ENCODE data around the gene SEPTIN6. TPM values are rescaled to one million over a fixed set of nuclear protein-coding genes. Genes with fewer than 3 reads are reported as not detected.

The SEPTIN6 gene
- total RNA-seq, 1 experiment from 2014 or later, result 28.9 TPM

GRCh38 chrX:119654112-119654531 lies 38.8 kb downstream of the SEPTIN6 start:
- ChIA-PET CTCF (no interaction called here), POLR2A (ENCODE audit: unreplicated experiment) (no interaction called here)
- Histone ChIP-seq H3K9ac (ENCODE audit: low read length) (no peak overlapping the region), H3K79me2 (ENCODE audit: low read length) (no peaks in the 10 kb centered on the region), H2AFZ (ENCODE audit: low read length) (no peak overlapping the region), H3K4me1 (ENCODE audit: insufficient read depth, low read length) (peaks cover 17% of the 10 kb centered on the region), H3K27me3 (ENCODE audit: low read length) (no peaks in the 10 kb centered on the region), H3F3A (ENCODE audit: low read length, unreplicated experiment) (peaks cover 3% of the 10 kb centered on the region), H3K4me3 (ENCODE audit: low read length) (no peak overlapping the region), H3K9me2 (replicated peaks; ENCODE audit: low read length) (no peaks in the 10 kb centered on the region), H3K27ac (ENCODE audit: low read length) (no peak overlapping the region), H3K36me3 (ENCODE audit: low read depth, low read length) (no peaks in the 10 kb centered on the region), H3K9me3 (ENCODE audit: low read length) (no peaks in the 10 kb centered on the region), H3K4me2 (ENCODE audit: low read length) (no peak overlapping the region), H4K20me1 (ENCODE audit: low read length) (no peaks in the 10 kb centered on the region)
- no peak for TF ChIP-seq CTCF (conservative IDR thresholded peaks at IDR 0.05; ENCODE audit: low read depth, low read length)
- TF ChIP-seq EZH2phosphoT487 (IDR thresholded peaks at IDR 0.05; ENCODE audit: borderline replicate concordance, low read length), result no peak
- TF ChIP-seq EZH2 (IDR thresholded peaks at IDR 0.05; ENCODE audit: low read length, unreplicated experiment), result no peak
- intact Hi-C loops (cut with micrococcal nuclease), result no loop called here
- DNase-seq, result no peak
- BruUV-seq (replicated peaks), result no TSS peak
- no peak for ATAC-seq

- Histone ChIP-seq H3K9me3 (ENCODE audit: low read length) (no peaks in the 10 kb centered on the region), H3F3A (ENCODE audit: low read length, unreplicated experiment) (no peaks in the 10 kb centered on the region), H3K4me1 (ENCODE audit: insufficient read depth, low read length) (no peaks in the 10 kb centered on the region), H3K9me2 (replicated peaks; ENCODE audit: low read length) (no peaks in the 10 kb centered on the region), H3K79me2 (ENCODE audit: low read length) (no peaks in the 10 kb centered on the region), H4K20me1 (ENCODE audit: low read length) (no peaks in the 10 kb centered on the region), H3K27me3 (ENCODE audit: low read length) (no peaks in the 10 kb centered on the region), H3K9ac (ENCODE audit: low read length) (no peak overlapping the region), H3K4me2 (ENCODE audit: low read length) (no peak overlapping the region), H2AFZ (ENCODE audit: low read length) (no peak overlapping the region), H3K4me3 (ENCODE audit: low read length) (no peak overlapping the region), H3K36me3 (ENCODE audit: low read depth, low read length) (no peaks in the 10 kb centered on the region), H3K27ac (ENCODE audit: low read length) (no peak overlapping the region)
- POLR2A ChIA-PET (ENCODE audit: unreplicated experiment), result no interaction called here
- BruUV-seq (replicated peaks), result no TSS peak
- TF ChIP-seq EZH2 (IDR thresholded peaks at IDR 0.05; ENCODE audit: low read length, unreplicated experiment) (no peak), EZH2phosphoT487 (IDR thresholded peaks at IDR 0.05; ENCODE audit: borderline replicate concordance, low read length) (no peak), CTCF (conservative IDR thresholded peaks at IDR 0.05; ENCODE audit: low read depth, low read length) (no peak)
- ATAC-seq (no peak), DNase-seq (no peak)
- intact Hi-C loops (cut with micrococcal nuclease), result no loop called here
- CTCF ChIA-PET, result no interaction called here
Measured at GRCh38 chrX:119648421-119648775, 44.6 kb downstream of the SEPTIN6 start.

GRCh38 chrX:119647552-119648420 lies 45.2 kb downstream of the SEPTIN6 start:
- Histone ChIP-seq H3F3A (ENCODE audit: low read length, unreplicated experiment) (no peaks in the 10 kb centered on the region), H3K27ac (ENCODE audit: low read length) (no peak overlapping the region), H3K9me2 (replicated peaks; ENCODE audit: low read length) (no peaks in the 10 kb centered on the region), H3K36me3 (ENCODE audit: low read depth, low read length) (no peaks in the 10 kb centered on the region), H3K4me3 (ENCODE audit: low read length) (no peak overlapping the region), H2AFZ (ENCODE audit: low read length) (no peak overlapping the region), H3K79me2 (ENCODE audit: low read length) (no peaks in the 10 kb centered on the region), H4K20me1 (ENCODE audit: low read length) (no peaks in the 10 kb centered on the region), H3K4me2 (ENCODE audit: low read length) (no peak overlapping the region), H3K27me3 (ENCODE audit: low read length) (no peaks in the 10 kb centered on the region), H3K9me3 (ENCODE audit: low read length) (no peaks in the 10 kb centered on the region), H3K9ac (ENCODE audit: low read length) (no peak overlapping the region), H3K4me1 (ENCODE audit: insufficient read depth, low read length) (no peaks in the 10 kb centered on the region)
- ATAC-seq, result no peak
- POLR2A ChIA-PET (ENCODE audit: unreplicated experiment), result interaction anchor here (0.5 kb wide), 1 partner anchor 24 kb away, joined by 3 read pairs; no protein-coding TSS in a partner anchor
- intact Hi-C loops (cut with micrococcal nuclease), result no loop called here
- TF ChIP-seq EZH2phosphoT487 (IDR thresholded peaks at IDR 0.05; ENCODE audit: borderline replicate concordance, low read length), result no peak
- no peak for TF ChIP-seq CTCF (conservative IDR thresholded peaks at IDR 0.05; ENCODE audit: low read depth, low read length)
- no peak for TF ChIP-seq EZH2 (IDR thresholded peaks at IDR 0.05; ENCODE audit: low read length, unreplicated experiment)
- no TSS peak for BruUV-seq (replicated peaks)
- no peak for DNase-seq
- CTCF ChIA-PET, result no interaction called here

All from PC-3 (cell line).